HG03565 (cell line): ENCODE results near the gene ZCWPW1.

Experiments
- ATAC-seq: cut with Tn5 transposase; IDR thresholded peaks from one replicate; pipeline ENCODE4 v1.9.1; 2021; ENCODE audit warnings: mild to moderate bottlenecking, moderate library complexity; ENCODE audit not compliant: unreplicated experiment

Gene ZCWPW1

DNA sequence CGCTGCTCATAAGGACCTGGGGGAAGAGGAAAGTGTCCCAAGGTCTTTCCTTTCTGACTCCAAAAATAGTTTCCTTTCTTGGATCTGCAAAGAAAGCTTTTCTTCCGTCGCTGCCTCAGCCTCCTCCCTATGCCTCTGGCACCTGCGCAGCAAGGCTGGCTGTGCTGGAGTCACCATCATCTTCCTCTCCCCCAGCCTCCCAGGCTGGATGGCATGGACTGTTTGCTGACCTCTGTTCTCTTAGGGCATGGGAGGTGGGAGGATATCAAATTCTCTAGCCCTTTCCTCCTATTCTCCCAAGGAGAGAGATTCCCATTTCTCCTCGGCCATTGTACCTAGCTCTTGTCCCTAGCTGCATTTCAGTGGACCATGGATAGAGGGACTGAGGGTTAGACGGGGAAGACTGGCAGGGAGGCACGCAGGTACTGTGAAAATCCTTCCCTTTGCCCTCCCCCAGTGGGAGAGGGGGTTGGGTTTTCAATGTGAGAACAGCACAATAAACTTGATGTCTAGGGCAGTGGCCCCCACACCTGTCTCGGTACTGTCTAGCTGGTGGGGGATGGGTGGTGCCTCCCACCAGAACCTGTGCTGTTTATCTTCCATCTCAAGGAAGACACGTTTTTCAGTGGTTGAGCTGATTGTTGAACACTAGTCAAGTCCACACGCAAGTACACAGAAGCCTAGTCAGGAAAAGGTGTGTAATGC is 5.2 kb upstream of the ZCWPW1 start:
- no peak for ATAC-seq

DNA sequence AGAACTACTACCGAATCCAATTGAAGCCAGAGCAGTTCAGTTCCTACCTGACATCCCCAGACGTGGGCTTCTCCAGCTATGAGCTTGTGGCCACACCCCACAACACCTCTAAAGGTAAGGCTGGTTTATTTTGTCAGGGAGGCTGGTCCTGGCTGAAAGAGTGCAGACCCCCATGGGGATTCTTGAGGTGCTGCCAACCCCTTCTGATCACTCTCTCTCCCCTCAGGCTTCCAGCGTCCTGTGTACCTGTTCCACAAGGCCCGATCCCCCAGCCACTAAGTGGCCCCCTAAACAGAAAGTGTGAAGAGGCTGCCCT is 4.7 kb upstream of the ZCWPW1 start:
- no peak for ATAC-seq

GRCh38 chr7:100432621-100433275 is 4.2 kb upstream of the ZCWPW1 start:
- ATAC-seq: no peak

DNA sequence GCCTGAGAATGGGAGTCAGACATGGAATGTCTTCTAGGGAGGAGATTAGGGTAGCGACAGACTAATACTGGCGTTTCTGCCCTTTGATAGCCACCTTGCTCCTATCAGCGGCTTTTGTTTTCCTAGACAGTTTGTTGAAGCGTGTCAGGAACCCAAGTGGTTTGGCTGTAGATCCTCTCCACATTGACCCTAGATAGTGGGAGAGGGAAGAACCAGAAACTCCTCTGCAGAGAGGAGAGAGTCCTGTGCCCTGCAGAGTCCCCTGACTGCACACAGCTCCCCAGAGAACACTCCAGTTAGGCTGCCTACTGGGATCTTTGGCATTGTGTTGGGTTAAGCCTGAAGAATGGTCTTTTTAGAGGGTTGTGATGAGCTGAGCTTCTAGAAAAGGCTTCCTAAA is 3.5 kb upstream of the ZCWPW1 start:
- ATAC-seq: no peak

- ATAC-seq: no peak
Observed at GRCh38 chr7:100431286-100431735, 2.8 kb upstream of the ZCWPW1 start.

DNA sequence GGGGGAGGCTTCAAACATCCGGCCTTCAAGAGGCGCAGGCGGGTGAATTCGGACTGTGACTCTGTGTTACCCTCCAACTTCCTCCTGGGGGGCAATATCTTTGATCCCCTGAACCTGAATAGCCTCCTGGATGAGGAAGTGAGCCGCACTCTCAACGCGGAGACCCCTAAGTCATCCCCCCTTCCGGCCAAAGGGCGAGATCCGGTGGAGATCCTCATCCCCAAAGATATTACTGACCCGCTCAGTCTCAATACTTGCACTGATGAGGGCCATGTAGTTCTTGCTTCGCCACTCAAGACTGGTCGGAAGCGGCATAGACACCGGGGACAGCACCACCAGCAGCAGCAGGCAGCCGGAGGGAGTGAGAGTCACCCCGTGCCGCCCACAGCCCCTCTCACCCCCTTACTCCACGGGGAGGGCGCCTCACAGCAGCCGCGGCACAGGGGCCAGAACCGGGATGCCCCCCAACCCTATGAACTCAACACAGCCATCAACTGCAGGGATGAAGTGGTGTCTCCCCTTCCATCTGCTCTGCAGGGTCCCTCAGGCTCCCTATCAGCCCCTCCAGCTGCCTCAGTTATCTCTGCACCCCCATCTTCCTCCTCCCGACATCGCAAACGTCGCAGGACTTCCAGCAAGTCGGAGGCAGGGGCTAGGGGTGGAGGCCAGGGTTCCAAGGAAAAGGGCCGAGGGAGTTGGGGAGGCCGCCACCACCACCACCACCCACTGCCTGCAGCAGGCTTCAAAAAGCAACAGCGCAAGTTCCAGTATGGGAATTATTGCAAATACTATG is 2.2 kb upstream of the ZCWPW1 start:
- no peak for ATAC-seq

GRCh38 chr7:100429637-100430492 is 1.4 kb upstream of the ZCWPW1 start, which contains the start of gene MEPCE:
TSS of gene MEPCE (plus strand) at chr7:100429831. CDS start at chr7:100430019, 188 bp downstream.
- ATAC-seq: peak; percentile 23

DNA sequence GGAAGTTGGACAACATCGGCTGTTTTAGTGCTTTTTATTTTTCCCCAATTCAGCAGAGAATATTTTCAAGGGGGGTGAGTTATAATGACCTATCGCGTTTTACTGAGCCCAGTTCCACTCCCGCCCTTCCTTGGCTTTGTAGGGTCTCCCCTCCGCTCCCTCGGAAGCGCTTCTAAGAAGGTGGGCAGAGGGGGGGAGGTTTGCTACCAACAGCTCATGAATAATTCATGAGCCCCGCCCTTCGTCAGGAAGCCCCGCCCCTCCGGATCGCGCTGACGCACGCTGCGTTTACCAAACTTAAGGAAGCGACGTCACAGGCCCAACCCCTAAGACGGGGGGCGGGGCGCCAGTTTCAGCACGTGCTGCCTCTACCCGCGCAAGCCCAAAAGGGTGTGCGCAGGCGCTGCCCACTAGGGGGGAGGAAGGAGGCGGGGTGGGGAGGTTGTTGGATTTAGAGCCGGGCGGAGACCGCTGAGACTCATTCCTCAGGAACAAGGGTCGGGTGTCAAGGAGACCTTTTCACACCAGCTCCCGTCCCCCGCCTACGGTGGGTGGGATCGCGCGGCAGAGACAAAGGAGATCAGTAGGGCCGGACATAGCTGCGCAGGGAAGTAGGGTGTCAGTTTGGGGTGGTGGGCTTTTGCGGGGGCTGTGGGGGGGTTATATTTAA is 599 bp upstream of the ZCWPW1 start:
- ATAC-seq: peak; percentile 46

DNA sequence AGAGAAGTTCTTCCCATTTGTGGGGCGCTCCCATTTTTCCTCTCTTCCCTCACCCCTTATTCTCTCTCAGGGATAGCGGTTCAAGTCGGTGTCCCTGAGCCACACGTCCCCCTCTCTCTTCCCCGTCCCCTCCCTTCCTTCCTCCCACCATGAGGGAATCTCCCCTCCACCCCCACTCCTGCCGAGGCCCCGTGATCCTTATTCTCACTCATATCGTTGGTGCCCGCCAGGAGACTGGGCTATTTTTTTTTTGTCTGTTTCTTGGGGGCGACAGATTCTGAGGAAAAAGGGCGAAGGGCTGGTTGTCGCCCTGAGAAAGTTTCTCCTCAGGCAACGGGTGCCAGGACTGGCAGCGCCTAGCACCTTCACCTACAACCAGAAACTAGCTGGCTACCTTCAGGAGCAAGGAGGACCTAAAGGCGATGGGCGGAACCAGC is 723 bp downstream of the ZCWPW1 start:
- no peak for ATAC-seq

- no peak for ATAC-seq
Observed at GRCh38 chr7:100426516-100426915, 2.0 kb downstream of the ZCWPW1 start.

DNA sequence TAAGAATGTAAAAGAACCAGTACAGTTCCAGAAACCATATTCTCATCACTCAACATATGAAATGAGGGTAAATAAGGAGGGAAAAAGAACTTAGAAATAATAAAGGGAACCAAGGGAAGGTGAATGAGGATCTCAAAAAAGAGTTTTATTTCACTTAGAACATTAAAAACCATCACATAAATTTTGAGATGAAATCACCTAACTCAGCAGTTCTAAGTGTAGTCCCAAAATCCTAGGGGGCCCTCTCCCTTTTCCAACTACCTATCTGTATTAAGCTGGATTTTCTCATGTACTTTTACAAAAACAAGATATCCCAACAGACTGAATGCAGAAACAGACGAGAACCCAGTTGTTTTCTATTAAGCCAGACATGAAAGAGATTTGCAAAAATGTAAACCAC is 3.2 kb downstream of the ZCWPW1 start:
- no peak for ATAC-seq

GRCh38 chr7:100423315-100423714 is 5.2 kb downstream of the ZCWPW1 start:
- no peak for ATAC-seq

GRCh38 chr7:100419660-100420226 is 8.8 kb downstream of the ZCWPW1 start:
- ATAC-seq: no peak

- ATAC-seq: no peak
Observed at GRCh38 chr7:100418930-100419659, 9.4 kb downstream of the ZCWPW1 start.

DNA sequence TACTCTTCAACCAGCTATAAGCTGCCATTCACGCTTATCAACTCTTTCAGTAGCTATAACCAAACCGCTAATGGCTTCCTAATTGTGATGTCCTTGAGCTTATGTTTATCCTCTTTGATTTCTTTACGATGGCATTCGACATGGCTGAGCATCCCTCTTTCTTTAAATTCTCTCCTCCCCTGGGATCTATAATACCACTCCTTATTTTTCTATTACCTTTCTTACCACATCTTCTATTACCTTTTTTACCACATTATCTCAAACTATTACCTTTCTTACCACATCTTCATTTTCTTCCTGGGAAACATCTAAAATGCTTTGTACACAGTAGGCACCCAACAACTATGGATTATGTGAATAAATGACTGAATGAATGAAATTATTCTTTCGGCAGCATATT is 13.1 kb downstream of the ZCWPW1 start:
- ATAC-seq: no peak

DNA sequence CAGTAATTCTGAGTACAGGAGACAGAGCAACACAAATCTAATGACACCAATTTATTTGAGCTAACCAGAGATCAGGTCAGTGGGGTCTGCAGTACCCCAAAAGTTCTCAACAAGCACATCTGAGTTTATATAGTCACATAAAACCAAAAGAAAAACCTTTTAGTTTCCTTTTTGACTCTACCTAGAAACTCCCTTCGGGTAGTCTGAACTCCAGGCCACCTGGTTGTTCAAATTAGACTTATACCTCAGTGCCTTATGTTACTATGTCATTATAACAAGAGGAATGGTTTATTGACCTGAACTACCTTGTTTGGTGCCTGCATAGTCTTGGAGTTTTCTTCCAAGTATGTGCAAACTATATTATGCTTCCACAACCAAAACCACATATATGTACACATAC is 14.6 kb downstream of the ZCWPW1 start:
- no peak for ATAC-seq

- no peak for ATAC-seq
Observed at GRCh38 chr7:100413346-100413745, 15.2 kb downstream of the ZCWPW1 start.

DNA sequence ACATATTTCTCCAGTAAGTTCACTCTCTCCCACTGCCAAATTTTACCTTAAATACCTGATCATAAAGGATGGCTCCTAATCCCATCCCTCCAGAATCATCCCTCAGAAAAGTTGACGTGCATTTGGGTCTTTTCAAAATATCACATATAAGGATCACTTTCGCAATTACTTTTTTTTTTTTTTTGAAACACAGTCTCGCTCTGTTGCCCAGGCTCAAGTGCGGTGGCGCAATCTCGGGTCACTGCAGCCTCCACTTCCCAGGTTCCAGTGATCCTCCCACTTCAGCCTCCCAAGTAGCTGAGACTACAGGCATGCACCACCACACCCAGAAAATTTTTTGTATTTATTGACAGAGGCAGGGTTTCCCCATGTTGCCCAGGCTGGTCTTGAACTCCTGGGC is 17.4 kb downstream of the ZCWPW1 start:
- ATAC-seq: no peak
